HUES64 (cell line): Measurements from ENCODE around the gene PLOD2.

Source experiments
- H3K27ac ChIP-seq: 2 replicates; pipeline ENCODE4 v1.7.0; 2013; ENCODE audit warnings: low read depth, low read length, inconsistent platforms
- H3K27me3 ChIP-seq: 2 replicates; pipeline ENCODE4 v1.6.1; 2013; ENCODE audit warnings: mild to moderate bottlenecking, low read length; ENCODE audit not compliant: insufficient read depth
- H3K36me3 ChIP-seq: 2 replicates; pipeline ENCODE4 v1.6.1; 2013; ENCODE audit warnings: mild to moderate bottlenecking, low read length; ENCODE audit not compliant: insufficient read depth
- H3K4me1 ChIP-seq: 2 replicates; pipeline ENCODE4 v1.6.1; 2013; ENCODE audit warnings: mild to moderate bottlenecking, low read length, moderate library complexity; ENCODE audit not compliant: insufficient read depth
- H3K4me3 ChIP-seq: 2 replicates; pipeline ENCODE4 v1.5.1; 2013; ENCODE audit warnings: mild to moderate bottlenecking, low read length, moderate library complexity
- H3K9ac ChIP-seq: 2 replicates; pipeline ENCODE4 v1.6.1; 2013; ENCODE audit warnings: mild to moderate bottlenecking, low read depth, low read length
- H3K9me3 ChIP-seq: 2 replicates; pipeline ENCODE4 v1.6.1; 2013; ENCODE audit warnings: low read depth, low read length; ENCODE audit not compliant: insufficient read depth
- WGBS: fragments of 150-250, 120-280 bp; methylation state at CpG from one replicate; pipeline ENCODE4 v1.1.7; 2013; ENCODE audit warnings: missing lambda C conversion rate; 5-methylcytosine and 5-hydroxymethylcytosine counted together

The PLOD2 gene

GRCh38 chr3:146184241-146185015, 23.4 kb upstream of the PLOD2 start:
- H3K36me3 ChIP-seq: no peaks in the 10 kb centered on the region
- H3K27ac ChIP-seq: no peak overlapping the region
- H3K27me3 ChIP-seq: no peaks in the 10 kb centered on the region
- no peak overlapping the region for H3K4me3 ChIP-seq
- 88% methylated on average over 1 of the region's 2 CpGs for WGBS
- no peaks in the 10 kb centered on the region for H3K4me1 ChIP-seq
- H3K9ac ChIP-seq: no peak overlapping the region
- H3K9me3 ChIP-seq: no peaks in the 10 kb centered on the region

GRCh38 chr3:146181216-146181615, 20.2 kb upstream of the PLOD2 start:
- H3K9me3 ChIP-seq: no peaks in the 10 kb centered on the region
- no peaks in the 10 kb centered on the region for H3K27me3 ChIP-seq
- H3K4me1 ChIP-seq: no peaks in the 10 kb centered on the region
- H3K9ac ChIP-seq: no peak overlapping the region
- 95% methylated on average over 5 of the region's 5 CpGs for WGBS
- no peak overlapping the region for H3K4me3 ChIP-seq
- H3K36me3 ChIP-seq: no peaks in the 10 kb centered on the region
- H3K27ac ChIP-seq: no peak overlapping the region

DNA sequence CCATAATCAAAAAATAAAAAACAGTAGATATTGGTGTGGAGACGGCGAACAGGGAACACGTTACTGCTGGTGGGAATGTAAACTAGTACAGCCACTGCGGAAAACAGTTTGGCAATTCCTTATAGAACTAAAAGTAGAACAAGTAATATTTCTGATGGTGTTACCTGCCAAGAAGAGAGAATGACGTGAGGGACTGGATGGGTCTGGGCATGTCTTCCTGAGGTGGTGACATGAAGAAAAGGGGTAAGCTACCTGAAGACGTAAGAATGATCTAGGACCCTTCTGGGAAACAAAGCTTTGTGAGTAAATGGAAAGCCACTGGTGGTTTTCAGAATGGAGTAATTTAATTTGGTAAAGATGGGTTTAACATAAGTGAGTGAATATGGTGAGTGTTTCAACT, 19.4 kb upstream of the PLOD2 start:
- WGBS: 93% methylated on average over 6 of the region's 6 CpGs
- Histone ChIP-seq H3K27me3 (no peaks in the 10 kb centered on the region), H3K4me3 (no peak overlapping the region), H3K9ac (no peak overlapping the region), H3K27ac (no peak overlapping the region), H3K4me1 (no peaks in the 10 kb centered on the region), H3K36me3 (no peaks in the 10 kb centered on the region), H3K9me3 (no peaks in the 10 kb centered on the region)

DNA sequence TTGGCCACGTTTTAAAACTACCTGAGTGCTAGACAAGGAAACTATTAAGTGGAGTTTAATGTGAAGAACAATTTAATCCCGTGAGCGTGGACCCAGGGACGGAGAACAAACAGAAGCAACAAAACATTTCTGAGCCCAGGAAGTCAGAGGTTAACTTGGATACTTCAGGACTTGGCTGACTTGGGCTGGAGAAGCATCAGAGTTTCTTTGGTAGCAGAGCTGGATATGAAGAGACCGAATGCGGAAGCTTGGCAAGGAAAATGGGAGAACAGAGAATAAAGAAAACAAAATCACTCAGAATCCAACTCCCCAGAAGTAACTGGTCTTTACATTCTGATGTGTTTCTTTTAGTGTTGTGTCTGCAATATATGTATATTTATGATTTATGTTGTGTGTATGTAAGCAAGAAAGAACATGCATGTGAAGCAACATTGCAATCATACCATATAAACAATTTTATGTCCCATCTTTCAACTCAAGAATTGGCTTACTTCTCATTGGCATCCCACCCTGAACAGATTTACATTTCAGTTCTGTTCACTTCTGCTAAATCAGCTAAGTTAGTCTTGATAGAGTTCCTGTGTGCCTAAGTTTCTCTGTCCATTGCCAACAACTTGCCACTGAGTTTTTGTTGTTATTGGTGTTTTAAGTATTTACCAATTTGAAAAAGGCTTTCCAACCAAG, 17.2 kb upstream of the PLOD2 start:
- 91% methylated on average over 4 of the region's 6 CpGs for WGBS

DNA sequence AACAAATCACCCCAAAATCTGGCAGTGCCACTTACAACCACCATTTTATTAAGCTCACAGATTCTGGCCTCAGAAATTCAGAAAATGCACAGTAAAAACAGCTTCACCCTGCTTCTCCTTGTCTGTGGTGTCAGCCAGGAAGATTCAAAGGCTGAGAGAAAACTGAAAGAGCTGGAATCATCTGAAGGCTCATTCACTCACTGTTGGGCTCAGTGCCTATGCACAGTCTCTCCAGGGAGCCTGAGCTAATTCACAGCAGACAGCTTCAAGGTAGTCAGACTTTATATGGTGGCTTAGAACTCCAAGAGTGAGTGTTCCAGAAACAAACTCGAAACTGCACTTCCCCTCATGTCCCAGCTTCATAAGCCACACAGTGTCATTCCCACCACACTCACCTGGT, 16.5 kb upstream of the PLOD2 start:
- 94% methylated on average over 1 of the region's 1 CpG for WGBS
- Histone ChIP-seq H3K27ac (no peak overlapping the region), H3K9me3 (no peaks in the 10 kb centered on the region)

More for the DNA sequence above, 17.2 kb upstream of the PLOD2 start:
- H3K9me3 ChIP-seq: no peaks in the 10 kb centered on the region
- no peak overlapping the region for H3K9ac ChIP-seq
- H3K27me3 ChIP-seq: no peaks in the 10 kb centered on the region
- no peaks in the 10 kb centered on the region for H3K36me3 ChIP-seq
- H3K27ac ChIP-seq: no peak overlapping the region
- H3K4me1 ChIP-seq: no peaks in the 10 kb centered on the region
- H3K4me3 ChIP-seq: no peak overlapping the region

GRCh38 chr3:146177072-146177471, 16.1 kb upstream of the PLOD2 start:
- Histone ChIP-seq H3K9ac (no peak overlapping the region), H3K36me3 (no peaks in the 10 kb centered on the region), H3K4me1 (no peaks in the 10 kb centered on the region), H3K9me3 (no peaks in the 10 kb centered on the region), H3K4me3 (no peak overlapping the region), H3K27me3 (no peaks in the 10 kb centered on the region), H3K27ac (no peak overlapping the region)
- 91% methylated on average over 3 of the region's 3 CpGs for WGBS

More for the DNA sequence above, 16.5 kb upstream of the PLOD2 start:
- H3K36me3 ChIP-seq: no peaks in the 10 kb centered on the region
- H3K9ac ChIP-seq: no peak overlapping the region
- H3K4me1 ChIP-seq: no peaks in the 10 kb centered on the region
- H3K27me3 ChIP-seq: no peaks in the 10 kb centered on the region
- H3K4me3 ChIP-seq: no peak overlapping the region

DNA sequence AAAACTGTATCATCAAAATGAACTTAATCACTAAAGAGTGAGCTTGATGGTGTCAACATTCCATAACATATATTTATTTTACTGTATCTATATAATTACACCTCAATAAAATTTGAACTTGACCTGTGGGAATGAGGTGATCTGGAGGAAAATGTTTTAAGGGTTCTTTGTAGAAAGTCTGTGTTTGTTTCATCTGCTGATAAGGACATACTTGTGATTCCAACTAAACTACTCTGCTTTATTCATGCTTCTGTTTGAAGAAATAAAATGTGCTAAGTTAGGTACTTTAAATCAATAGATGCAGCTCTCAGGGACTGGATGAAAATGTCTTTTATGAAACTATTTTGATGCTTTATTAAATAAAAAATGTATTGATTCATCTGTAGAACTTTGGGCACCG, 11.6 kb upstream of the PLOD2 start:
- Histone ChIP-seq H3K36me3 (no peaks in the 10 kb centered on the region), H3K27me3 (no peaks in the 10 kb centered on the region), H3K9ac (no peak overlapping the region), H3K4me1 (no peaks in the 10 kb centered on the region), H3K27ac (no peak overlapping the region), H3K9me3 (no peaks in the 10 kb centered on the region), H3K4me3 (no peak overlapping the region)
- WGBS: 93% methylated on average over 1 of the region's 1 CpG

DNA sequence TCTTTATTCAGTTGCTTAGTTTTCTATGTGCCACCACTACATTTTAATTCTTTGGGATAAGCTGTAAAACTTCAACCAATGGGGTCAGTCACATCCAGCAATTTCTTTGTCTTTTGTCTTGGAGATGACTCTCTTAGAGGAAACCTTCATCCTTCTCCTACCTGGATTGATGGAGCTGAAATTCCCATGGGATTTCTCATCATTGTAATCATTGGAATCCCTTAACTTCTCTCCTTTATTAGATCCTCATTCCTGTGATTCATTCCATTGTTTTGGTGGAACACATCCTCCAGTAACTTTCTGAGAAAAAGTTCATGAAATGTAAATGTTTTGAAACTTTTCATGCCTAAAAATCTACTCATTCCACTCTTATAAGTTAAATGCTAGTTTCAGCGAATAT, 9.6 kb upstream of the PLOD2 start:
- 0 out of 2 replicates have a peak, but pooled peaks cover 1% of the 10 kb centered on the region for H3K4me1 ChIP-seq
- H3K4me3 ChIP-seq: no peak overlapping the region
- H3K9ac ChIP-seq: no peak overlapping the region
- H3K27me3 ChIP-seq: no peaks in the 10 kb centered on the region
- WGBS: no CpG with 5 or more reads among the region's 1 CpG
- H3K36me3 ChIP-seq: no peaks in the 10 kb centered on the region
- H3K9me3 ChIP-seq: no peaks in the 10 kb centered on the region
- no peak overlapping the region for H3K27ac ChIP-seq

DNA sequence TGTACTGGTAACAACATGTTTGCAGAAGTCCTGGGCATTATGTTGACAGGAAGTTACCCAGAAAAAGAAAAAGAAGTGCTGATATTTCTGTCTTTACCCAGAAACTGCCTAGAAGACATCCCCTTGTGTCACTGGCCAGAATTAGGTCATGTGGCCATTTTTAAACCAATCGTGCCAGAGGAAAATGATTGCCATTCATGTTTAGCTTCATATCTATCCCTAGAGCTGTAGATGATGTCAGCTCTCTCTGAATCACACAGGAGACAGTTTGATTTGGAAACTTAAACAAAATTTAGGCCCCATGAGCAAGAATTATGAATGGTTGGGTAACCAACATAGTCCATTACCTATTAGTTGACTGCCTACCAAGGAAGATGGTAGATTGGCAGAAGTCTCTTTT, 8.9 kb upstream of the PLOD2 start:
- no peak overlapping the region for H3K4me3 ChIP-seq

DNA sequence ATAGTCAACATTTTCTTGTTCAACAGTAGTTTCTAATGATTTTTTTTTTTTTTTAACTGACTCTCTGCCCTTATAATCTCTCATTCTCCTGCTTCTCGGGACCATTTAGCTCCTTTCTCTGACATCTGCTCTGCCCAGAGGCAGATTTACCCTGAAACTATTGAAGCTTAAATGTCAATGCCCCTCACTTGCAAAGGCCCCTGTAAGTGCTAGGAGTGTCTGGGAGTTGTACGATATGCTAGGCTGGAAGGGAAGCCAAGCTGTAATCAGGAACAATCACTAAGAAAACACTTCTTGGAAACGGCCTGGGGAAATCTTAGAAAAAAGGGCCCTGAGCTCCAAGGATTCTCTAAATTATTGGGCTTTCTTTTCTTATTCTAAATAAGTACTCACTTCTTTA, 5.8 kb upstream of the PLOD2 start:
- H3K27me3 ChIP-seq: peaks cover 10% of the 10 kb centered on the region; the same call in 1 of the 2 replicates
- H3K9me3 ChIP-seq: no peaks in the 10 kb centered on the region
- H3K27ac ChIP-seq: no peak overlapping the region
- no peaks in the 10 kb centered on the region for H3K36me3 ChIP-seq
- WGBS: 79% methylated on average over 3 of the region's 3 CpGs
- H3K4me1 ChIP-seq: peaks cover 13% of the 10 kb centered on the region; the same call in 1 of the 2 replicates
- no peak overlapping the region for H3K9ac ChIP-seq
- H3K4me3 ChIP-seq: no peak overlapping the region

More for the DNA sequence above, 8.9 kb upstream of the PLOD2 start:
- Histone ChIP-seq H3K4me1 (0 out of 2 replicates have a peak, but pooled peaks cover 8% of the 10 kb centered on the region), H3K9me3 (no peaks in the 10 kb centered on the region), H3K36me3 (no peaks in the 10 kb centered on the region), H3K9ac (no peak overlapping the region), H3K27ac (no peak overlapping the region), H3K27me3 (no peaks in the 10 kb centered on the region)
- 92% methylated on average over 1 of the region's 1 CpG for WGBS

DNA sequence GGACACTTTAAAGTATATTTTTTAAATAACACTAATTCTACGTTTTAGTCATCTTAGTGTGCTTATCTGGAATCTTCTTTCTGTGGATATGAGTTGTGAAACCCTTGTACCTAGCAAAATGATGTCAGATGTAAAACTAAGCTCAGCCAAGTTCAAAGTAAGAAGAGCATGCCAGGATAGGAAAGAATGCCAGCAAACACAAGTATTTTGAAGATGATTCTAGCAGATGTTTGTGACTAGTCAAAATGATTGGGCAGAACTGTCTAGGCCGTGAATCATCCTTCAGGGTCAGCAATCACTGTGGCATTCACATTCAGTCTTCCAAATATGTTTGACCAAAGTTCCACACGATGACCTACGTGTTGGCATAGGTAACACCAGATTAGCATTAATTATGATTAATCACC, 5.4 kb upstream of the PLOD2 start:
- WGBS: 95% methylated on average over 4 of the region's 4 CpGs
- no peak overlapping the region for H3K9ac ChIP-seq
- H3K9me3 ChIP-seq: no peaks in the 10 kb centered on the region
- no peaks in the 10 kb centered on the region for H3K36me3 ChIP-seq
- no peak overlapping the region for H3K4me3 ChIP-seq
- peaks cover 17% of the 10 kb centered on the region; the same call in 1 of the 2 replicates for H3K4me1 ChIP-seq
- peaks cover 14% of the 10 kb centered on the region; the same call in 1 of the 2 replicates for H3K27me3 ChIP-seq
- no peak overlapping the region for H3K27ac ChIP-seq
